HUDEP-2 (cell line): ENCODE data around the gene ATP6V1G2.

Experiments used
- DNase-seq, 76 experiments: peaks; one replicate each; lab custom pipeline; 2025; ENCODE audit not compliant: unreplicated experiment in 76 of 76; lab: John Stamatoyannopoulos, UW

ATP6V1G2 gene

DNA sequence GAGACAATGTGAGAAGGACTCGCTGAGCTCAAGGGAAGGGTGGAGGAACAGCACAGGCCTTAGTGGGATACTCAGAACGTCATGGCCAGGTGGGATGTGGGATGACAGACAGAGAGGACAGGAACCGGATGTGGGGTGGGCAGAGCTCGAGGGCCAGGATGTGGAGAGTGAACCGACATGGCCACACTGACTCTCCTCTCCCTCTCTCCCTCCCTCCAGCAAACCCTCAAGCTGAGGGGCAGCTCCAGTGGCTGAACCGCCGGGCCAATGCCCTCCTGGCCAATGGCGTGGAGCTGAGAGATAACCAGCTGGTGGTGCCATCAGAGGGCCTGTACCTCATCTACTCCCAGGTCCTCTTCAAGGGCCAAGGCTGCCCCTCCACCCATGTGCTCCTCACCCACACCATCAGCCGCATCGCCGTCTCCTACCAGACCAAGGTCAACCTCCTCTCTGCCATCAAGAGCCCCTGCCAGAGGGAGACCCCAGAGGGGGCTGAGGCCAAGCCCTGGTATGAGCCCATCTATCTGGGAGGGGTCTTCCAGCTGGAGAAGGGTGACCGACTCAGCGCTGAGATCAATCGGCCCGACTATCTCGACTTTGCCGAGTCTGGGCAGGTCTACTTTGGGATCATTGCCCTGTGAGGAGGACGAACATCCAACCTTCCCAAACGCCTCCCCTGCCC, 30.6 kb upstream of the ATP6V1G2 start:
- DNase-seq, result no peak

DNA sequence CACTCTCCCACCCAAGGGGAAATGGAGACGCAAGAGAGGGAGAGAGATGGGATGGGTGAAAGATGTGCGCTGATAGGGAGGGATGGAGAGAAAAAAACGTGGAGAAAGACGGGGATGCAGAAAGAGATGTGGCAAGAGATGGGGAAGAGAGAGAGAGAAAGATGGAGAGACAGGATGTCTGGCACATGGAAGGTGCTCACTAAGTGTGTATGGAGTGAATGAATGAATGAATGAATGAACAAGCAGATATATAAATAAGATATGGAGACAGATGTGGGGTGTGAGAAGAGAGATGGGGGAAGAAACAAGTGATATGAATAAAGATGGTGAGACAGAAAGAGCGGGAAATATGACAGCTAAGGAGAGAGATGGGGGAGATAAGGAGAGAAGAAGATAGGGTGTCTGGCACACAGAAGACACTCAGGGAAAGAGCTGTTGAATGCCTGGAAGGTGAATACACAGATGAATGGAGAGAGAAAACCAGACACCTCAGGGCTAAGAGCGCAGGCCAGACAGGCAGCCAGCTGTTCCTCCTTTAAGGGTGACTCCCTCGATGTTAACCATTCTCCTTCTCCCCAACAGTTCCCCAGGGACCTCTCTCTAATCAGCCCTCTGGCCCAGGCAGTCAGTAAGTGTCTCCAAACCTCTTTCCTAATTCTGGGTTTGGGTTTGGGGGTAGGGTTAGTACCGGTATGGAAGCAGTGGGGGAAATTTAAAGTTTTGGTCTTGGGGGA, 29.7 kb upstream of the ATP6V1G2 start:
- no peak for DNase-seq

DNA sequence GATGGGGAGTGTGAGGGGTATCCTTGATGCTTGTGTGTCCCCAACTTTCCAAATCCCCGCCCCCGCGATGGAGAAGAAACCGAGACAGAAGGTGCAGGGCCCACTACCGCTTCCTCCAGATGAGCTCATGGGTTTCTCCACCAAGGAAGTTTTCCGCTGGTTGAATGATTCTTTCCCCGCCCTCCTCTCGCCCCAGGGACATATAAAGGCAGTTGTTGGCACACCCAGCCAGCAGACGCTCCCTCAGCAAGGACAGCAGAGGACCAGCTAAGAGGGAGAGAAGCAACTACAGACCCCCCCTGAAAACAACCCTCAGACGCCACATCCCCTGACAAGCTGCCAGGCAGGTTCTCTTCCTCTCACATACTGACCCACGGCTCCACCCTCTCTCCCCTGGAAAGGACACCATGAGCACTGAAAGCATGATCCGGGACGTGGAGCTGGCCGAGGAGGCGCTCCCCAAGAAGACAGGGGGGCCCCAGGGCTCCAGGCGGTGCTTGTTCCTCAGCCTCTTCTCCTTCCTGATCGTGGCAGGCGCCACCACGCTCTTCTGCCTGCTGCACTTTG, 29.0 kb upstream of the ATP6V1G2 start, which contains the start of gene TNF:
Gene TNF, plus strand, starts transcription at position 231 of the 567 bp plus-strand sequence. Its CDS starts 177 bp downstream, at position 408.
- no peak for DNase-seq

DNA sequence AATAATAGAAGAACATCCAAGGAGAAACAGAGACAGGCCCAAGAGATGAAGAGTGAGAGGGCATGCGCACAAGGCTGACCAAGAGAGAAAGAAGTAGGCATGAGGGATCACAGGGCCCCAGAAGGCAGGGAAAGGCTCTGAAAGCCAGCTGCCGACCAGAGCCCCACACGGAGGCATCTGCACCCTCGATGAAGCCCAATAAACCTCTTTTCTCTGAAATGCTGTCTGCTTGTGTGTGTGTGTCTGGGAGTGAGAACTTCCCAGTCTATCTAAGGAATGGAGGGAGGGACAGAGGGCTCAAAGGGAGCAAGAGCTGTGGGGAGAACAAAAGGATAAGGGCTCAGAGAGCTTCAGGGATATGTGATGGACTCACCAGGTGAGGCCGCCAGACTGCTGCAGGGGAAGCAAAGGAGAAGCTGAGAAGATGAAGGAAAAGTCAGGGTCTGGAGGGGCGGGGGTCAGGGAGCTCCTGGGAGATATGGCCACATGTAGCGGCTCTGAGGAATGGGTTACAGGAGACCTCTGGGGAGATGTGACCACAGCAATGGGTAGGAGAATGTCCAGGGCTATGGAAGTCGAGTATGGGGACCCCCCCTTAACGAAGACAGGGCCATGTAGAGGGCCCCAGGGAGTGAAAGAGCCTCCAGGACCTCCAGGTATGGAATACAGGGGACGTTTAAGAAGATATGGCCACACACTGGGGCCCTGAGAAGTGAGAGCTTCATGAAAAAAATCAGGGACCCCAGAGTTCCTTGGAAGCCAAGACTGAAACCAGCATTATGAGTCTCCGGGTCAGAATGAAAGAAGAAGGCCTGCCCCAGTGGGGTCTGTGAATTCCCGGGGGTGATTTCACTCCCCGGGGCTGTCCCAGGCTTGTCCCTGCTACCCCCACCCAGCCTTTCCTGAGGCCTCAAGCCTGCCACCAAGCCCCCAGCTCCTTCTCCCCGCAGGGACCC, 28.0 kb upstream of the ATP6V1G2 start:
- no peak for DNase-seq

DNA sequence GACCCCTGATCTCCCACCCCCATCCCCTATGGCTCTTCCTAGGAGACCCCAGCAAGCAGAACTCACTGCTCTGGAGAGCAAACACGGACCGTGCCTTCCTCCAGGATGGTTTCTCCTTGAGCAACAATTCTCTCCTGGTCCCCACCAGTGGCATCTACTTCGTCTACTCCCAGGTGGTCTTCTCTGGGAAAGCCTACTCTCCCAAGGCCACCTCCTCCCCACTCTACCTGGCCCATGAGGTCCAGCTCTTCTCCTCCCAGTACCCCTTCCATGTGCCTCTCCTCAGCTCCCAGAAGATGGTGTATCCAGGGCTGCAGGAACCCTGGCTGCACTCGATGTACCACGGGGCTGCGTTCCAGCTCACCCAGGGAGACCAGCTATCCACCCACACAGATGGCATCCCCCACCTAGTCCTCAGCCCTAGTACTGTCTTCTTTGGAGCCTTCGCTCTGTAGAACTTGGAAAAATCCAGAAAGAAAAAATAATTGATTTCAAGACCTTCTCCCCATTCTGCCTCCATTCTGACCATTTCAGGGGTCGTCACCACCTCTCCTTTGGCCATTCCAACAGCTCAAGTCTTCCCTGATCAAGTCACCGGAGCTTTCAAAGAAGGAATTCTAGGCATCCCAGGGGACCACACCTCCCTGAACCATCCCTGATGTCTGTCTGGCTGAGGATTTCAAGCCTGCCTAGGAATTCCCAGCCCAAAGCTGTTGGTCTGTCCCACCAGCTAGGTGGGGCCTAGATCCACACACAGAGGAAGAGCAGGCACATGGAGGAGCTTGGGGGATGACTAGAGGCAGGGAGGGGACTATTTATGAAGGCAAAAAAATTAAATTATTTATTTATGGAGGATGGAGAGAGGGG, 27.1 kb upstream of the ATP6V1G2 start:
- DNase-seq, result no peak

DNA sequence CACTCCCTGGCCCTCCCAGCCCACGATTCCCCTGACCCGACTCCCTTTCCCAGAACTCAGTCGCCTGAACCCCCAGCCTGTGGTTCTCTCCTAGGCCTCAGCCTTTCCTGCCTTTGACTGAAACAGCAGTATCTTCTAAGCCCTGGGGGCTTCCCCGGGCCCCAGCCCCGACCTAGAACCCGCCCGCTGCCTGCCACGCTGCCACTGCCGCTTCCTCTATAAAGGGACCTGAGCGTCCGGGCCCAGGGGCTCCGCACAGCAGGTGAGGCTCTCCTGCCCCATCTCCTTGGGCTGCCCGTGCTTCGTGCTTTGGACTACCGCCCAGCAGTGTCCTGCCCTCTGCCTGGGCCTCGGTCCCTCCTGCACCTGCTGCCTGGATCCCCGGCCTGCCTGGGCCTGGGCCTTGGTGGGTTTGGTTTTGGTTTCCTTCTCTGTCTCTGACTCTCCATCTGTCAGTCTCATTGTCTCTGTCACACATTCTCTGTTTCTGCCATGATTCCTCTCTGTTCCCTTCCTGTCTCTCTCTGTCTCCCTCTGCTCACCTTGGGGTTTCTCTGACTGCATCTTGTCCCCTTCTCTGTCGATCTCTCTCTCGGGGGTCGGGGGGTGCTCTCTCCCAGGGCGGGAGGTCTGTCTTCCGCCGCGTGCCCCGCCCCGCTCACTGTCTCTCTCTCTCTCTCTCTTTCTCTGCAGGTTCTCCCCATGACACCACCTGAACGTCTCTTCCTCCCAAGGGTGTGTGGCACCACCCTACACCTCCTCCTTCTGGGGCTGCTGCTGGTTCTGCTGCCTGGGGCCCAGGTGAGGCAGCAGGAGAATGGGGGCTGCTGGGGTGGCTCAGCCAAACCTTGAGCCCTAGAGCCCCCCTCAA, 25.9 kb upstream of the ATP6V1G2 start, which contains the start of gene LTA:
Gene LTA, plus strand, starts transcription at position 249 of the 871 bp plus-strand sequence. Its CDS starts 454 bp downstream, at position 703.
- no peak for DNase-seq

DNA sequence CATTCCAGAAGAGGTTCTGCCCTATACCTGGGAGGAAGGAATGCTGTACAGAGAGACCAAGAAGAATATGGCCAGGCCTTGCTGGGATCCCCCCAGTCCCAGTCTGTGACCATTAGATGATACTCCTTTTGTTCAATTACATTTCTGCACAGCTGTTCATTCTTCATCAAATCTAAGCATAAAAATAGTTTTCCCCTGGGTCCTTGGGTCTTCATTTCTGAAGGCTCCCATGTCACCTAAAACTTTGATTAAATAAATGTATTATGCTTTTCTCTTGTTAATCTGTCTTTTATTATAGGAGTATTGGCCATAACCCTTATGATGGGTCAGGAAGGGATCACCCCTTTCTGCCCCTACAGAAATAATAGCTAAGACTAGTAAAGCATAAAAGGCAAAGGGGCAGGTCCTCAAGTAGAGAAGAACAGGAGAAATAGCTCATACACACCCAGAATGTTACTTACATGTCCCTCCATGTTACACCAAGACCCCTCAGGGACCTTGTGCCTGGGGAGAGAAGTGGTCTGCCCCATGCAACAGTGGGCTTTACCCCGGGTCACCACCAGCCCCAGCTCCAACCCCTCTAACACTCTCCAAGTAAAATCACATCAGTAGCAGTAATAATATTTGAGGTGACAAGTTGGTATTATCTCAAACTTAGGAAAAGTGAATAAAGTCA, 23.6 kb upstream of the ATP6V1G2 start:
- DNase-seq, result no peak

DNA sequence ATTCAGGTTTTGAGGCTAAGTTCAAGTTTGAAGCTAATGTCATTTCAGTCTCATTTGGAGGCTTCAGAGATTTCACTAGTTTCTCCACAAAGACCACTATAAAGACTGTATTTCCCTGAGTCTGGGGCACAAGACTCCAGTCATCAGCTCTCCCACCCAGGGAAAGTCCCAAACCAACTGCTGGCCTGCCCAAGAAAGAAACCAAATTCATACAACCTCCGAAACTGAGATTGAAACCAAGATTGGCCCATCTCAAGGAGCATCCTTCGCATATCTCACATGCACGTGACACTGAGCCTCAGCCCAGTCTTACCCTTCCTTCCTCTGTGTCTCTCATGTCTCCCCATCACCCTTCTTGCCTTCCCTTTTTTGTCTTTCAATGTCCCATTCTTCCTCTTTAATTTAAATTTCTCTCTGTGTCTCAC, 22.1 kb upstream of the ATP6V1G2 start:
- no peak for DNase-seq

DNA sequence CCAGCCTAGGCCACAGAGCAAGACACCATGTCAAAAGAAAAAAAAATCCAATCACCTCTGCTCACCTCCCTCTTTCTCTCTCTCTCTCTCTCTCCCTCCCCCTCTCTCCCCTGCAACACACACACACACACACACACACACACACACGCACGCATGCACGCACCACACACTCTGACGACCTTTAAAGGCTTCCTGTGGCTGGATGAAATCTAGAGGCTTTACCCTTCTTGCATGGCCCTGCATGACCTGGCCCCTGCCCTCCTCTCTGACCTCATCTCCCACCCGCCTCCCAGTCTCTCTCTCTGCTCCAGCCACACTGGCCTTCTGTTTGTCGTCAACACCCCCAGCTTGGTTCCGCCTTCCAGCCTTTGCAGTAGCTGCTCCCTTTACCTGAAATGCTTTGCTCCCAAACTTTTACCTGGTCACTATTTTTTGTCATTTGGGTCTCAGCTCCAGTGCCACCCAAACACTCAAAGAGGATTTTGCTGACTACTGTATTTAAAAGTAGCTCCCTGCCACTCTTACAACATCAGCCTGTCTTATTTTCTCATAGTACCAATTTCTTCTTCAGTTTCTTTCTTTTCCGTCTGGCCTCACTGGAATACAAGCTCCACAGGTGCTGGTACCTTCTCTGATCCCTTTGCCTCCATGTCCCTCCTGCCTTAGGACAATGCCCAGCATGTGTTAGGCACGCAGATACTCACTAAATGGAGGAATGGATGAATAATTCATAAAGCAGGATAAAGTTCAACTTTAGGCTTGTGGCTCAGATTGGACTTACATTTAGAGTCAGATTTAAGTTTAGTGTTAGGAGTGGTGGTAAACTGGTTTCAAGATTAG, 21.3 kb upstream of the ATP6V1G2 start:
- DNase-seq, result no peak

DNA sequence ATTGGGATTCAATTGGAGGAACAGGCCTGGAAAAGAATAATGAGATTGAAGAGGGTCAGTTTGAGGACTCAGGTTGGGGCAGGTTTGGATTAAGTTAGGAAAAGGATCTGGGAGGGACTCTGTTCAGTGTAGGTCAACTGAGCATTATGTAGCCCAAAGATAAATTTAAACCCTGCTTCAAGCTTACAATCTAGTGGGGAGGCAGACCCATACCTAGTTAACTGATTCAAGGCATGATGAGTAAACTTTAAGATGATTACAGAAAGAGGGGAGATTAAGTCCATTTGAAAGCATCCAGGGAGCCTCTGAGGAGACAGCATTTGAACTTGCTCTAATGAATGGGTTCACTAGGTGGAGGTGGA, 14.3 kb upstream of the ATP6V1G2 start:
- DNase-seq, result no peak

DNA sequence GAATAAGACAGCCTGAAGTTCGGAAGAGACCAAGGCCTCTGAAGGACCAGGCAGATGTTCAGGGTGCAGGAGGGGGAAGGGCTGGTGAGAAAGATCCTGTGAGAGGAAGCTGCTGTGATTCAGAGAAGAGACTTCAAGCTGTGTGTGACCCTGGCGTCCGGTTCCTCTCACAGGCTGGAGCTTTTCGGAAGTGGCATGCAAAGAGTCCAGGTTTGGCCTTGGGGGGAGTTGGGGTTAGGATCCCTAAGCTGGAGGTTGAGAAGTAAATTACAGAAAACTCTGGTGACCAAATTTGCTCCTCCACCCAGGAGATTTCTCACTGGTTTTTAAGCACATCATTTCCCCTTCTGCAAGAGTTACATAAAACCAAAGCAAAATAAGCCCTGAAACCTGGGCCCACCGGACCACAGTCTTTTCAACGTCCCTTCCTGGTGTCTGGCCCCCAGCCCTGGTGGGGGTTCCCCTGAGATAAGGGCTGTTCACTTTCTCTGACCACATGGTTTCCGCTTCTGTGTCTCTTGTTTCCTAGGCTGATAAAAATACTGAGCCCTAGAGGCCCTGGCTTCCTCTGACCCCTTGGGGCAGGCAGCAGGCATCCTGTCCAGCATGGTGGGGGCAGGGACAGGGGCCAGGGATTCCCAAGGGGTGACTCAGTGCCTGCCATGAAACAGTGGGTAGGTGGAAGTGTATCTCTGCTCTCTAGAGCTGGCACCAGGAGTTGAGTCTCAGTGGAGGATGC, 13.7 kb upstream of the ATP6V1G2 start:
- no peak for DNase-seq

DNA sequence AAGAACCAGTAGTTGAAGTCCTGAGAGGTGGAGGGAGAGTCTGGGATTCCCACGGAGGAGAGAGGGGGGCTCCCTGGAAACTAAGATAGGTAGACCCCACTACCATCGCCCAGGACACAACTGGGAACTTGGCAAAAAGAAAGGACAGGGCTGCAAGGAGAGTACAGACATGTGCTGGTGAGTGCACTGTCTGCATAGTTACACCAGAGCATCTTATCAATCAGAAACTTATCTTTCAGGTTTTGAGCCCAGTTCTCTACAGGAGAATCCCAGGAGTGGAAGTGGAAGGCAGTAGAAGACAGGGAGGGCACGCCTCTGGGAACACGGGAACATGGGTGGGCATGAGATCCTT, 13.2 kb upstream of the ATP6V1G2 start:
- DNase-seq, result no peak

DNA sequence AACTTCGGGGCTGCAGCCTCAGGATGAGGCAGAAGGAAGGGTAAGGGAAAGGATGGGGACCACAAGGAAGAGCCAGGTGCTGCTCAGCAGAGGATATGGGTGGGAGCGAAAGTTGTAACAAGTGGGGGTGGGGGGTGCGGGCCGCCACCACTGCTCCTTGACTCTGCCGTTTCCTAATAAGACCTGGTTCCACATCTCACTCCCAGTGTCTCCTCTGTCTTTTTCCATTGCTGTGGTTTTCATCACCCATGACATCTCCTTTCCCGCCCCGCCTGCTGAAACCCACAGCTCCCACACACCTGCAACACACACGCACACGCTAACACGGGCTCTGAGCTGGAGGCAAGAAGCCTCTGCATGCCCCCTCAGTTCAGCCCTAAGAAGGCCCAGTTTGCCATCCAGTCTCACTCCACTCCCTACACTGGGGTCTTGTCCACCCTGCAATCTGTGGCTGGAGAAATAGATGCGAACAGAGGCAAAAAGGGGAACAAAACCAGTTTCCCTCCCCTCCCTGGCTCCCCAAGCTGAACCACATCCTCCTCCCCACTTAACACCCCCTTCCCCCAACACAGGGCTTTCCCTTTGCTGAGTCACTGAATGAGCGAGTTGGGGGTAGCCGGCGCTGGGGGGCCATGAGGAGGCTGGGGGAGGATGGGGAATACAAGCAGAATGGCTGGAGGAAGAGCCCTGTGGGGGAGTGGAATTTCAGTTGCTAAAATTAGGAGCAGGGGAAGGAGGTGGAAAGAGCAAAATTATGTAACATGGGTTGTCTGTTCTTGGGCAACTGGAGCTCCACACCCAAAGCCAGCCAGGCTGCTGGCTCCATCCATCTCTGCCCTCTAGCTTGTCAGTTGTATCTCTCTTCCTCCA, 12.5 kb upstream of the ATP6V1G2 start:
- no peak for DNase-seq

DNA sequence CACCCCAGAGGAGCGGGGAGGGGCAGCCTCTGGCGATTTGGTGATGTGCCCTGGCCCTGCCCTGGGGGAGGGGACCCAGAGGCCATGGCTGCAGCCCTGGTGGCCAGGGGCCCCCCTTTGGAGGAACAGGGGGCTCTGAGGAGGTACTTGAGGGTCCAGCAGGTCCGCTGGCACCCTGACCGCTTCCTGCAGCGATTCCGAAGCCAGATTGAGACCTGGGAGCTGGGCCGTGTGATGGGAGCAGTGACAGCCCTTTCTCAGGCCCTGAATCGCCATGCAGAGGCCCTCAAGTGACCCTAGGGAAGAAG, 11.9 kb upstream of the ATP6V1G2 start:
- DNase-seq, result no peak

DNA sequence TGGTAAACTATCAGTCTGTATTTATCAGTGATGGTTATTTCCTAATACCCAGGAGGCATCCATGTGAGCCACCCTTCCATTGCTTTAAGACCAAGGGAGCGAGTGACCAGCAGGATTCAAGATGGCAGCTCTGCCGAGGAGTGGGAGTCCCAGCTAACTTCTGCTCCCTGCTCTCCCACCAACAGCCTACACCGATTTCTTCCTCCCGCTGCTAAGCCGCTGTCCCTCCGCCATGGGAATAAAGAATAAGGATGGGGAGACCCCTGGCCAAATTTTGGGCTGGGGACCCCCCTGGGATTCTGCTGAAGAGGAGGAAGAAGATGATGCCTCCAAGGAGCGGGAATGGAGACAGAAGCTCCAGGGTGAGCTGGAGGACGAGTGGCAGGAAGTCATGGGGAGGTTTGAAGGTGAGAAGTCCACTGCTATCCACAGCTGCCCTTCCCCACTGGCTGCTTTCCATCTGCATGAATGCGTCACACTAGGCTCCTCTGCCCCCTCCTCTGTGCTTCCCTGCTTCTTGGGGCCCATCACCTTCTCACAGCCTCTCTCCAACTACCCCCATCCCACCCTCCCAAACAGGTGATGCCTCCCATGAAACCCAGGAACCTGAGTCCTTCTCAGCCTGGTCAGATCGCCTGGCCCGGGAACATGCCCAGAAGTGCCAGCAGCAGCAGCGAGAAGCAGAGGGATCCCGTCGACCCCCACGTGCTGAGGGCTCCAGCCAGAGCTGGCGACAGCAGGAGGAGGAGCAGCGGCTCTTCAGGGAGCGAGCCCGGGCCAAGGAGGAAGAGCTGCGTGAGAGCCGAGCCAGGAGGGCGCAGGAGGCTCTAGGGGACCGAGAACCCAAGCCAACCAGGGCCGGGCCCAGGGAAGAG, 11.3 kb upstream of the ATP6V1G2 start:
- DNase-seq, result no peak
